Activated B cell treated with CpG ODN at 0.5 μM for 24 hours (primary cell): Measurements from ENCODE around the gene PRKG1. TPM values are rescaled to one million over a fixed set of nuclear protein-coding genes. Genes with fewer than 3 reads are reported as not detected.

Source experiments
- ATAC-seq: fragments of 200-7000 bp; cut with Tn5 transposase; one replicate; pipeline ENCODE4 v1.10.0; 2021; ENCODE audit warnings: low read depth, mild to moderate bottlenecking, moderate library complexity
- CTCF ChIA-PET: fragments of 350-600 bp; sonication (Branson Sonifier 250); formaldehyde crosslinking; loops from one replicate; lab custom pipeline; 2021; ENCODE audit warnings: antibody characterized with exemption; lab: Charles Lee
- POLR2A ChIA-PET: fragments of 350-600 bp; sonication (Branson Sonifier 250); formaldehyde crosslinking; loops from one replicate; lab custom pipeline; 2021; ENCODE audit warnings: antibody characterized with exemption; lab: Charles Lee
- DNase-seq: peaks from one replicate; pipeline ENCODE4 v3.0.0; 2022
- H3K27ac Mint-ChIP-seq: one replicate; pipeline ENCODE4 v1.8.0; 2020; ENCODE audit warnings: mixed read lengths
- H3K27me3 Mint-ChIP-seq: one replicate; pipeline ENCODE4 v1.8.0; 2021; ENCODE audit warnings: mixed read lengths
- H3K36me3 Mint-ChIP-seq: one replicate; pipeline ENCODE4 v1.8.0; 2021; ENCODE audit warnings: low read depth, mixed read lengths
- H3K4me1 Mint-ChIP-seq: one replicate; pipeline ENCODE4 v1.8.0; 2021; ENCODE audit warnings: mixed read lengths
- H3K4me3 Mint-ChIP-seq: one replicate; pipeline ENCODE4 v1.8.0; 2020; ENCODE audit warnings: mild to moderate bottlenecking, mixed read lengths
- H3K9me3 Mint-ChIP-seq: one replicate; pipeline ENCODE4 v1.8.0; 2020; ENCODE audit warnings: mixed read lengths
- CTCF ChIP-seq: fragments of 200-600 bp; IDR thresholded peaks from one replicate; pipeline ENCODE4 v1.8.0; 2022; ENCODE audit warnings: antibody characterized with exemption, mild to moderate bottlenecking
- intact Hi-C: fragments of 100-400 bp; cut with micrococcal nuclease; formaldehyde crosslinking; loops from one replicate; pipeline ENCODE4 v1.15.1; 2024
- total RNA-seq: library from RNA; stranded (reverse); gene quantifications from 2 replicates; pipeline ENCODE4 v1.2.3, GENCODE V29; 2022

The PRKG1 gene
- total RNA-seq, 1 donor from 2014 or later: not detected

- DNase-seq: no peak
- no peaks in the 10 kb centered on the region for H3K9me3 Mint-ChIP-seq
Measured at GRCh38 chr10:51956822-51957221, 882.5 kb downstream of the PRKG1 start.

GRCh38 chr10:51960494-51960895, 886.2 kb downstream of the PRKG1 start:
- Mint-ChIP-seq H3K36me3 (no peaks in the 10 kb centered on the region), H3K4me1 (no peaks in the 10 kb centered on the region), H3K9me3 (no peaks in the 10 kb centered on the region), H3K27me3 (no peaks in the 10 kb centered on the region), H3K27ac (no peak overlapping the region), H3K4me3 (no peak overlapping the region)
- peak; percentile 43 for TF ChIP-seq CTCF
- intact Hi-C loops: loop anchor here (1.0 to 2.0 kb wide), 5 partner anchors 257 to 959 kb away; no protein-coding TSS in a partner anchor
- ChIA-PET CTCF (interaction anchor here (0.8 to 4.0 kb wide), 4 partner anchors 9 to 960 kb away, joined by 3 to 25 read pairs (median 3); no protein-coding TSS in a partner anchor), POLR2A (no interaction called here)
- DNase-seq (no peak), ATAC-seq (no peak)

More at GRCh38 chr10:51956822-51957221, 882.5 kb downstream of the PRKG1 start:
- Mint-ChIP-seq H3K27me3 (no peaks in the 10 kb centered on the region), H3K36me3 (no peaks in the 10 kb centered on the region), H3K4me1 (no peaks in the 10 kb centered on the region), H3K4me3 (no peak overlapping the region), H3K27ac (no peak overlapping the region)
- ChIA-PET CTCF (no interaction called here), POLR2A (no interaction called here)
- ATAC-seq: no peak
- intact Hi-C loops: no loop called here
- no peak for TF ChIP-seq CTCF

GRCh38 chr10:51961401-51961800, 887.1 kb downstream of the PRKG1 start:
- no peak overlapping the region for H3K27ac Mint-ChIP-seq
- no peak overlapping the region for H3K4me3 Mint-ChIP-seq
- no peak for ATAC-seq
- H3K27me3 Mint-ChIP-seq: no peaks in the 10 kb centered on the region
- H3K36me3 Mint-ChIP-seq: no peaks in the 10 kb centered on the region
- no peak for DNase-seq
- no peaks in the 10 kb centered on the region for H3K4me1 Mint-ChIP-seq
- no peak for TF ChIP-seq CTCF
- intact Hi-C loops: loop anchor here (2.0 kb wide), 1 partner anchor 897 kb away; no protein-coding TSS in a partner anchor
- POLR2A ChIA-PET: no interaction called here
- CTCF ChIA-PET: interaction anchor here (1.2 to 4.0 kb wide), 2 partner anchors 12 to 572 kb away, joined by 3 to 25 read pairs; no protein-coding TSS in a partner anchor
- no peaks in the 10 kb centered on the region for H3K9me3 Mint-ChIP-seq

- Mint-ChIP-seq H3K9me3 (no peaks in the 10 kb centered on the region), H3K36me3 (no peaks in the 10 kb centered on the region), H3K4me1 (no peaks in the 10 kb centered on the region), H3K27me3 (no peaks in the 10 kb centered on the region), H3K27ac (no peak overlapping the region), H3K4me3 (no peak overlapping the region)
- POLR2A ChIA-PET: no interaction called here
- no peak for TF ChIP-seq CTCF
- DNase-seq (no peak), ATAC-seq (no peak)
- intact Hi-C loops: no loop called here
- CTCF ChIA-PET: interaction anchor here (0.6 to 1.7 kb wide), 3 partner anchors 575 to 951 kb away, joined by 3 to 5 read pairs (median 3); no protein-coding TSS in a partner anchor
Measured at GRCh38 chr10:51964630-51965029, 890.3 kb downstream of the PRKG1 start.

- DNase-seq: no peak
- Mint-ChIP-seq H3K4me1 (no peaks in the 10 kb centered on the region), H3K27ac (no peak overlapping the region), H3K27me3 (no peaks in the 10 kb centered on the region), H3K36me3 (no peaks in the 10 kb centered on the region), H3K9me3 (no peaks in the 10 kb centered on the region), H3K4me3 (no peak overlapping the region)
- no peak for ATAC-seq
- ChIA-PET POLR2A (no interaction called here), CTCF (interaction anchor here (1.1 to 1.7 kb wide), 3 partner anchors 251 to 634 kb away, joined by 3 to 5 read pairs (median 3); no protein-coding TSS in a partner anchor)
- intact Hi-C loops: no loop called here
- no peak for TF ChIP-seq CTCF
Measured at GRCh38 chr10:51965451-51965850, 891.2 kb downstream of the PRKG1 start.
